Measurements from ENCODE around the gene TIAM1.
A peak's percentile ranks its signal among the peaks of the same experiment; 100 is the strongest.

The TIAM1 gene

GRCh38 chr21:31286621-31287020 is 57.4 kb downstream of the TIAM1 start:
- no peak for DNase-seq (ENCODE audit: low spot score)

- no peak for DNase-seq (ENCODE audit: low spot score)
Measured at GRCh38 chr21:31284797-31285397, 59.2 kb downstream of the TIAM1 start.

- no peak for DNase-seq (ENCODE audit: low spot score)
Measured at GRCh38 chr21:31283025-31283424, 61.0 kb downstream of the TIAM1 start.

GRCh38 chr21:31282095-31282709 is 61.9 kb downstream of the TIAM1 start:
- no peak for DNase-seq (ENCODE audit: low spot score)

- no peak for DNase-seq (ENCODE audit: low spot score)
Measured at GRCh38 chr21:31281561-31281960, 62.5 kb downstream of the TIAM1 start.

GRCh38 chr21:31279986-31280385 is 64.1 kb downstream of the TIAM1 start:
- DNase-seq (ENCODE audit: low spot score), result no peak

GRCh38 chr21:31279214-31279613 is 64.8 kb downstream of the TIAM1 start:
- DNase-seq (ENCODE audit: low spot score), result no peak

- DNase-seq (ENCODE audit: low spot score), result no peak
Measured at GRCh38 chr21:31278511-31279130, 65.4 kb downstream of the TIAM1 start.

GRCh38 chr21:31276663-31277062 is 67.4 kb downstream of the TIAM1 start:
- DNase-seq (ENCODE audit: low spot score), result no peak

GRCh38 chr21:31275901-31276300 is 68.2 kb downstream of the TIAM1 start:
- DNase-seq (ENCODE audit: low spot score), result no peak

GRCh38 chr21:31273278-31273677 is 70.8 kb downstream of the TIAM1 start:
- no peak for DNase-seq (ENCODE audit: low spot score)

GRCh38 chr21:31268090-31268489 is 76.0 kb downstream of the TIAM1 start:
- DNase-seq (ENCODE audit: low spot score), result no peak

GRCh38 chr21:31267644-31268043 is 76.4 kb downstream of the TIAM1 start:
- no peak for DNase-seq (ENCODE audit: low spot score)

GRCh38 chr21:31266241-31266640 is 77.8 kb downstream of the TIAM1 start:
- no peak for DNase-seq (ENCODE audit: low spot score)

GRCh38 chr21:31265366-31266013 is 78.6 kb downstream of the TIAM1 start:
- DNase-seq (ENCODE audit: low spot score), result no peak

GRCh38 chr21:31264574-31264973 is 79.5 kb downstream of the TIAM1 start:
- no peak for DNase-seq (ENCODE audit: low spot score)

GRCh38 chr21:31262728-31263127 is 81.3 kb downstream of the TIAM1 start:
- DNase-seq (ENCODE audit: low spot score), result no peak

- no peak for DNase-seq (ENCODE audit: low spot score)
Measured at GRCh38 chr21:31261759-31262158, 82.3 kb downstream of the TIAM1 start.

- DNase-seq (ENCODE audit: low spot score), result no peak
Measured at GRCh38 chr21:31260790-31261189, 83.3 kb downstream of the TIAM1 start.

GRCh38 chr21:31258073-31258472 is 86.0 kb downstream of the TIAM1 start:
- no peak for DNase-seq (ENCODE audit: low spot score)

- peak; percentile 23 for DNase-seq (ENCODE audit: low spot score)
Measured at GRCh38 chr21:31257265-31257664, 86.8 kb downstream of the TIAM1 start.

- DNase-seq (ENCODE audit: low spot score), result no peak
Measured at GRCh38 chr21:31255896-31256295, 88.2 kb downstream of the TIAM1 start.

- DNase-seq (ENCODE audit: low spot score), result no peak
Measured at GRCh38 chr21:31255036-31255435, 89.0 kb downstream of the TIAM1 start.
